Measurements from ENCODE around the gene ABCD1. TPM values are rescaled to one million over a fixed set of nuclear protein-coding genes. Genes with fewer than 3 reads are reported as not detected.
A peak's percentile ranks its signal among the peaks of the same experiment; 100 is the strongest.

The ABCD1 gene
- total and polyA plus RNA-seq, 8 donors = 5.8 to 13.2 (median 9.8) TPM

GRCh38 chrX:153791104-153791852, 66.6 kb downstream of the ABCD1 start:
- Histone ChIP-seq H3K9me3 (no peaks in the 10 kb centered on the region), H3K4me3 (no peak overlapping the region), H3K27ac (no peak overlapping the region), H3K27me3 (no peaks in the 10 kb centered on the region), H3K36me3 (peaks cover 0 to 8% (median 0%) of the 10 kb centered on the region in 3 donors), H3K4me1 (peaks cover 0 to 7% (median 0%) of the 10 kb centered on the region in 3 donors)
- DNase-seq = no peak
- WGBS, 2 donors = 78 to 82% methylated on average over 17 of the region's 17 CpGs
- intact Hi-C loops (cut with DNase I) = no loop called here
- TF ChIP-seq CTCF (IDR thresholded peaks at IDR 0.05) = no peak
- no peak for ATAC-seq
- no peak for FAIRE-seq

- no peaks in the 10 kb centered on the region for H3K27me3 ChIP-seq
- DNase-seq (no peak), FAIRE-seq (no peak), ATAC-seq (no peak)
- 69 to 76% methylated on average over 6 of the region's 6 CpGs for WGBS, 2 donors
- no peak overlapping the region for H3K27ac ChIP-seq
- TF ChIP-seq CTCF (IDR thresholded peaks at IDR 0.05) = no peak
- H3K9me3 ChIP-seq = no peaks in the 10 kb centered on the region
- H3K4me1 ChIP-seq = peaks cover 0 to 7% (median 0%) of the 10 kb centered on the region in 3 donors
- peaks cover 0 to 4% (median 0%) of the 10 kb centered on the region in 3 donors for H3K36me3 ChIP-seq
- H3K4me3 ChIP-seq = no peak overlapping the region
- intact Hi-C loops (cut with DNase I) = no loop called here
Measured at GRCh38 chrX:153792368-153792767, 67.7 kb downstream of the ABCD1 start.

- intact Hi-C loops (cut with DNase I) = no loop called here
- H3K4me3 ChIP-seq = peak overlapping the region; percentile 35 to 67 (median 58)
- TF ChIP-seq CTCF (IDR thresholded peaks at IDR 0.05) = no peak
- H3K36me3 ChIP-seq = no peaks in the 10 kb centered on the region
- H3K27me3 ChIP-seq = no peaks in the 10 kb centered on the region
- peak in 1 of 4 donors; percentile 6 for ATAC-seq
- no peak for DNase-seq
- H3K9me3 ChIP-seq = no peaks in the 10 kb centered on the region
- peaks cover 0 to 7% (median 0%) of the 10 kb centered on the region in 3 donors for H3K4me1 ChIP-seq
- FAIRE-seq = no peak
- peak overlapping the region in 3 of 4 donors; percentile 83 to 95 (median 93) for H3K27ac ChIP-seq
- WGBS, 2 donors = 7 to 41% methylated on average over 7 of the region's 7 CpGs
Measured at GRCh38 chrX:153793291-153793690, 68.6 kb downstream of the ABCD1 start.

Other genes with a start within 250 kb of the ABCD1 start
- 100 to 1,000 TPM in 1 of 6 donors, 10 to 100 TPM in 2, 1 to 10 TPM in 3; 4.0 to 113 (median 15.0) TPM for gene BGN, start 229.9 kb upstream of the ABCD1 start, total RNA-seq
- 10 to 100 TPM; 20.2 to 24.5 TPM for gene BGN, start 229.9 kb upstream of the ABCD1 start, polyA plus RNA-seq
- under 1 TPM in 4 of 6 donors, not detected in 2; 0.03 to 0.06 (median 0.04) TPM for gene ATP2B3, start 207.2 kb upstream of the ABCD1 start, total RNA-seq
- under 1 TPM; 0.04 to 0.12 TPM for gene ATP2B3, start 207.2 kb upstream of the ABCD1 start, polyA plus RNA-seq
- gene CCNQ, start 125.7 kb upstream of the ABCD1 start, total RNA-seq = 10 to 100 TPM in 1 of 6 donors, 1 to 10 TPM in 5; 6.7 to 10.6 (median 8.1) TPM
- gene CCNQ, start 125.7 kb upstream of the ABCD1 start, polyA plus RNA-seq = 10 to 100 TPM; 26.3 to 32.1 TPM
- under 1 TPM in 3 of 6 donors, not detected in 3; 0.09 to 0.28 (median 0.14) TPM for gene DUSP9, start 77.7 kb upstream of the ABCD1 start, total RNA-seq
- under 1 TPM in 1 of 2 donors, not detected in 1; 0.07 TPM for gene DUSP9, start 77.7 kb upstream of the ABCD1 start, polyA plus RNA-seq
- gene PNCK, start 51.0 kb upstream of the ABCD1 start, total RNA-seq = under 1 TPM in 3 of 6 donors, not detected in 3; 0.35 to 0.67 (median 0.49) TPM
- gene PNCK, start 51.0 kb upstream of the ABCD1 start, polyA plus RNA-seq = under 1 TPM; 0.28 to 0.99 TPM
- gene SLC6A8, start 36.9 kb upstream of the ABCD1 start, total RNA-seq = 10 to 100 TPM in 4 of 6 donors, 1 to 10 TPM in 2; 8.4 to 15.8 (median 11.1) TPM
- gene SLC6A8, start 36.9 kb upstream of the ABCD1 start, polyA plus RNA-seq = 10 to 100 TPM; 12.3 to 14.4 TPM
- 100 to 1,000 TPM in 2 of 6 donors, 10 to 100 TPM in 4; 72.2 to 118 (median 88.4) TPM for gene BCAP31, start 469 bp upstream of the ABCD1 start, total RNA-seq
- gene BCAP31, start 469 bp upstream of the ABCD1 start, polyA plus RNA-seq = 10 to 100 TPM; 66.3 to 90.1 TPM
- 1 to 10 TPM; 4.0 to 9.0 (median 5.2) TPM for gene PLXNB3, start 39.4 kb downstream of the ABCD1 start, total RNA-seq
- 10 to 100 TPM; 22.9 to 28.6 TPM for gene PLXNB3, start 39.4 kb downstream of the ABCD1 start, polyA plus RNA-seq
- gene SRPK3, start 56.2 kb downstream of the ABCD1 start, total RNA-seq = under 1 TPM in 5 of 6 donors, not detected in 1; 0.12 to 0.38 (median 0.20) TPM
- 1 to 10 TPM; 1.0 to 1.5 TPM for gene SRPK3, start 56.2 kb downstream of the ABCD1 start, polyA plus RNA-seq
- 10 to 100 TPM; 15.8 to 29.9 (median 23.0) TPM for gene IDH3G, start 69.5 kb downstream of the ABCD1 start, total RNA-seq
- gene IDH3G, start 69.5 kb downstream of the ABCD1 start, polyA plus RNA-seq = 10 to 100 TPM; 47.2 to 48.4 TPM
- gene SSR4, start 69.8 kb downstream of the ABCD1 start, total RNA-seq = 100 to 1,000 TPM; 368 to 471 (median 392) TPM
- gene SSR4, start 69.8 kb downstream of the ABCD1 start, polyA plus RNA-seq = 100 to 1,000 TPM; 749 to 925 TPM
- gene PDZD4, start 105.7 kb downstream of the ABCD1 start, total RNA-seq = 1 to 10 TPM in 2 of 6 donors, under 1 TPM in 4; 0.79 to 2.4 (median 0.92) TPM
- gene PDZD4, start 105.7 kb downstream of the ABCD1 start, polyA plus RNA-seq = 10 to 100 TPM in 1 of 2 donors, 1 to 10 TPM in 1; 8.4 to 15.2 TPM
- 1 to 10 TPM in 4 of 6 donors, under 1 TPM in 2; 0.97 to 1.6 (median 1.2) TPM for gene L1CAM, start 161.3 kb downstream of the ABCD1 start, total RNA-seq
- 1 to 10 TPM in 1 of 2 donors, under 1 TPM in 1; 0.84 to 3.9 TPM for gene L1CAM, start 161.3 kb downstream of the ABCD1 start, polyA plus RNA-seq
- gene AVPR2, start 179.8 kb downstream of the ABCD1 start, total RNA-seq = under 1 TPM; 0.12 to 0.58 (median 0.31) TPM
- 1 to 10 TPM; 1.3 TPM for gene AVPR2, start 179.8 kb downstream of the ABCD1 start, polyA plus RNA-seq
- gene ARHGAP4, start 201.4 kb downstream of the ABCD1 start, total RNA-seq = 10 to 100 TPM in 3 of 6 donors, 1 to 10 TPM in 3; 1.9 to 18.9 (median 8.9) TPM
- 10 to 100 TPM; 44.7 to 71.7 TPM for gene ARHGAP4, start 201.4 kb downstream of the ABCD1 start, polyA plus RNA-seq
- gene NAA10, start 210.2 kb downstream of the ABCD1 start, total RNA-seq = 10 to 100 TPM; 24.5 to 49.0 (median 40.3) TPM
- 100 to 1,000 TPM in 1 of 2 donors, 10 to 100 TPM in 1; 95.1 to 115 TPM for gene NAA10, start 210.2 kb downstream of the ABCD1 start, polyA plus RNA-seq
- gene RENBP, start 219.8 kb downstream of the ABCD1 start, total RNA-seq = 1 to 10 TPM in 4 of 6 donors, under 1 TPM in 2; 0.43 to 7.5 (median 1.6) TPM
- gene RENBP, start 219.8 kb downstream of the ABCD1 start, polyA plus RNA-seq = 1 to 10 TPM; 2.8 to 5.1 TPM
- gene HCFC1, start 247.0 kb downstream of the ABCD1 start, total RNA-seq = 10 to 100 TPM; 10.4 to 28.4 (median 17.0) TPM
- 10 to 100 TPM; 15.7 to 17.1 TPM for gene HCFC1, start 247.0 kb downstream of the ABCD1 start, polyA plus RNA-seq
- gene TMEM187, start 247.9 kb downstream of the ABCD1 start, total RNA-seq = 10 to 100 TPM in 2 of 6 donors, 1 to 10 TPM in 4; 5.7 to 12.4 (median 9.1) TPM
- gene TMEM187, start 247.9 kb downstream of the ABCD1 start, polyA plus RNA-seq = 1 to 10 TPM; 5.2 to 7.8 TPM

All from pancreas (tissue), 10 donors.